NCI-H2196 (cell line): ENCODE results near the gene MEIOB.

Source experiments
- DNase-seq: peaks from one replicate; lab custom pipeline; 2025; ENCODE audit not compliant: unreplicated experiment; lab: John Stamatoyannopoulos, UW

MEIOB gene

DNA sequence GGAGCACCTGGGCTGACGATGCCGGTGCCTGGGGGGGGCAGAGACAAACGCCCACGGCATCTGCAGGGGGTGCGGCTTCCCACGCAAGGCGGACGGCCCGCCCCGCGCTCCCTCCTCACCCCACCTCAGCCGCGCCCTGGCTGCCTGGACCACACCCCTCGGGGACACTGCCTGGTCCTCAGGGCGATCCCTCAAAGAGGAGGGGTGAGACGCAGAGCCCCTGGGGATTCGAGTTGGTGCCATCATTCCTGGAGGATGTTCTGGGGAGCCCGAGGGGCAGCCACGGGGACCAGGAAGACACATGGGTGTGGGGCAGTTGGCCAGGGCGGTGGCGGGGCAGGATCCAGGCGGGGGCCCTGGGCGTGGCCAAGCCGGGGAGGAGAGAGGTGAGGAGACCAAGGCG, 82.3 kb downstream of the MEIOB start:
- no peak for DNase-seq

DNA sequence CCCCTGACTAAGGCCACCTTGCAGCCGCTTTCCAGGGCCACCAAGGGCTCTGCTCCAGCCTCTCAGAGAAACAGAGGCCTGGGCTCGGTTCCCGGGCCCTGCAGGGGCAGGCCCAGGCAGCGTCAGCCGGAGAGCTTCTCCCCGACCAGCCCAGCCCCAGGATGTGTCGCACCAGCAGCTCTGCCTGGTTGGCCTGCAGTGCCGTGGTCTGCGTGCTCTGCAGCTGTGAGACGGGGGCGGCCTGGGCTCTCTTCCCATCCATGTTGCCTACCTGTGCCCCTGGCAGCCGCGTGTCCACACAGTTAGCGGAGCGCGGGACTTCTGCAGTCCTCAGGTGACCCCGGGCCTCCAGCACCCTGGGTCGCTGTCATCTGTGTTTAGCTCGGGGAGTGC, 83.3 kb downstream of the MEIOB start:
- no peak for DNase-seq

DNA sequence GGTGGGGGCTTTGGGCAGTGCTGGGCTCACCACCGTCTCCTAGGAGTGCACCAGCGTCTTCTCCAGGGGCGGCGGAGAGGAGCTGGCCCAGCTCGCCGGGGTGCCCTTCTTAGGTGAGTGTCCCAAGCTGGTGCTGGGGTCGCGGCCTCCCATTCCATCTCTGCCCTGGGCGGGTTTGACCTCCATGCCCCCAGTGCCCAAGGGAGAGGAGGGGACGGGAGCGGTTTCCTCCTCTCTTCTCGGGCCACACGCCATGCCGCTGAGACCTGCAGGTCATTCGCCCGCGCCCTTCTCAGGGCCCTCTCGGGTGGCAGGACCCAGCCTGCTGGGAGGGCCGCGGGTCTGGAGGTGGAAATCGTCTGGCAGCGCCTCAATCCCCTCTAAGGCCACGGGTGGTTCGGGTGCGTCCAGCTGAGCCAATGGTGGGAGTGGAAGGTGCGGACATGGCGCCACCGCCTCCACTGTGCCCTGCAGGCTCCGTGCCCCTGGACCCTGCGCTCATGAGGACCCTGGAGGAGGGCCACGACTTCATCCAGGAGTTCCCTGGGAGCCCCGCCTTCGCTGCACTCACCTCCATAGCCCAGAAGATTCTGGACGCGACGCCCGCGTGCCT, 83.8 kb downstream of the MEIOB start:
- DNase-seq: no peak

GRCh38 chr16:1787322-1788094, 84.5 kb downstream of the MEIOB start:
- no peak for DNase-seq

DNA sequence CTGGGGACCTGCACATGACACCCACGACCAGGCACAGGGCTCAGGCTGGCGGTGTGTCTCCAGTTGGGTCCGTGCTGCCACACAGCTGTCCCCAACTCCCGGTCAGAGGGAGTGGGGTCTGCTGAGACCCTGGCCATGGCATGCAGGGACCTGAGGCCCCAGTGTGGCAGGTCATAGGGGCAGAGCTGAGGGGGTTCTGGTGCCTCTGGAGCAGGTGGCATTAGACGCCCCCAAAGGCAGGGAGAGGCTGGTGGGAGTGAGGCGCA, 85.0 kb downstream of the MEIOB start:
- no peak for DNase-seq

DNA sequence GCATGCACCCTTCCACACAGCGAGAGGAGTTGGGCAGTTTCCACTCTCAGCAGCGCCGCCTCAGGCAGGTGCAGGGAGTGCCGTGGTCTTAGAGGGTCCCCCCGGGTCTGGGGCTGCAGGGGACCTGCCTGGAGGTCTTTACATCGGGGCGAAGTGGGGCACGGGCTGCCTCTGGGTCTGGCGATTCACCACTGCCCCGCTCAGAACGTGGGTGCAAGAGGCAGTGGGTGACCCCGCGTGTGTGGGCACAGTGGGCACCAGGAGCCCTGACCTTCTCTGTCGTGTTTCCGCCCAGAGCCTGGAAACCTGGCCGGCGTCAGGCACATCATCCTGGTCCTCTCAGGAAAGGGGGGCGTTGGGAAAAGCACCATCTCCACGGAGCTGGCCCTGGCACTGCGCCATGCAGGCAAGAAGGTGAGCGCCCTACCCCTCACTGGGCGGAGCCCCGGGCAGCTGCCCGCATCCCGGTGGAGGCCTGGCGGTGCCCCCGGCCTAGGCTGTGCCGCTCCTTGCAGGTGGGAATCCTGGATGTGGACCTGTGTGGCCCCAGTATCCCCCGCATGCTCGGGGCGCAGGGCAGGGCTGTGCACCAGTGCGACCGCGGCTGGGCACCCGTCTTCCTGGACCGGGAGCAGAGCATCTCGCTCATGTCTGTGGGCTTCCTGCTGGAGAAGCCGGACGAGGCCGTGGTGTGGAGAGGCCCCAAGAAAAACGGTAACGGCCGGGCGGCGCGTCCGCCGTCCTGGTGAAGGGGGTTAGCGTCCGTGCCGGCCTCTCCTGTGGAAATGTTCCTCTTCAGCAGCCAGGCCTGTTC, 85.5 kb downstream of the MEIOB start:
- no peak for DNase-seq

GRCh38 chr16:1785846-1786170, 86.2 kb downstream of the MEIOB start:
- no peak for DNase-seq

GRCh38 chr16:1784977-1785845, 86.8 kb downstream of the MEIOB start:
- no peak for DNase-seq
